Measurements from ENCODE around the gene SLC7A6OS. TPM values are rescaled to one million over a fixed set of nuclear protein-coding genes. Genes with fewer than 3 reads are reported as not detected.

SLC7A6OS gene
- polyA plus RNA-seq, 6 donors from 2014 or later, result 14.0 to 26.1 (median 17.7) TPM

GRCh38 chr16:68263559-68264127 lies 47.1 kb downstream of the SLC7A6OS start:
- Mint-ChIP-seq H3K27ac (peak overlapping the region; percentile 97 to 99 (median 98)), H3K4me3 (peak overlapping the region; percentile 88 to 98 (median 96)), H3K4me1 (peaks cover 30 to 54% (median 48%) of the 10 kb centered on the region in 3 donors), H3K27me3 (no peaks in the 10 kb centered on the region), H3K36me3 (no peaks in the 10 kb centered on the region), H3K9me3 (no peaks in the 10 kb centered on the region)
- DNase-seq (no peak), ATAC-seq (ENCODE audit: low read depth in 2 of 2) (no peak)

- Mint-ChIP-seq H3K27ac (peak overlapping the region in 1 of 6 donors; percentile 77), H3K36me3 (no peaks in the 10 kb centered on the region), H3K27me3 (no peaks in the 10 kb centered on the region), H3K4me3 (no peak overlapping the region), H3K9me3 (no peaks in the 10 kb centered on the region), H3K4me1 (peaks cover 26 to 48% (median 46%) of the 10 kb centered on the region in 3 donors)
- DNase-seq, result no peak
- no peak for ATAC-seq (ENCODE audit: low read depth in 2 of 2)
Observed at GRCh38 chr16:68259007-68259825, 51.5 kb downstream of the SLC7A6OS start.

GRCh38 chr16:68257906-68258800 lies 52.6 kb downstream of the SLC7A6OS start:
- ATAC-seq (ENCODE audit: low read depth in 2 of 2), result peak in 1 of 2 donors; percentile 3
- Mint-ChIP-seq H3K27me3 (no peaks in the 10 kb centered on the region), H3K4me3 (peak overlapping the region in 6 of 8 donors; percentile 3 to 66 (median 32)), H3K36me3 (no peaks in the 10 kb centered on the region), H3K4me1 (peaks cover 16 to 41% (median 36%) of the 10 kb centered on the region in 3 donors), H3K27ac (peak overlapping the region in 5 of 6 donors; percentile 49 to 93 (median 77)), H3K9me3 (no peaks in the 10 kb centered on the region)
- no peak for DNase-seq

DNA sequence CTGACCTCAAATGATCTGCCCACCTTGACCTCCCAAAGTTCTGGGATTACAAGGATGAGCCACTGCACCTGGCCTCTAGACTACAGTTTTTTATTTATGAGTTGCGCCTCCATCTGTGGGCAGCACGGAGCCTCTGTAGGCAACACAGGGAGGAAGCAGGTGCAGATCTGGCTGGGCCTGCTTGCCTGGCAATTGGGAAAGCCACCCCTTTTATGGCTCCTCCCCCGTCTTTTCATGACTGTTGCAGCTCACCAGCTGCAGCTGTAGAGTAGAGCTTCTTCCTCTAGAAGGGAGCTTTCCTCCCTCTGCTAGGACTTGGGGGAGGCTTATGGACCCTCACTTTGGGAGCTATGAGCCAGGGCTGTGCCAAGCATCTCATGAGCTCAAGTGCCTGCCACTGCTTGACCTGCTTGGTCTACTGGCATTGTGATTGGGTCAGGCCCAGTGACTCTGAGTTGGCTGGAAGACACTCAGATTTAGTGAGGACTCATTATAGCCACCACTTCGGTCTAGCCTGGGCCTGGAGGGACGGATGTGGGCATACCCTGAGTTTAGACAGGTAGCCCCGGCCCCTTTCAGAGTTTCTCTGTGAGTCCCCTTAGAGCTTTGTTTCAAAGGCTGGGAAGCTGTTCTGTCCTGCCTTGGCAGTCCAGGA lies 53.4 kb downstream of the SLC7A6OS start:
- ATAC-seq (ENCODE audit: low read depth in 2 of 2) (peak; percentile 91 to 95), DNase-seq (peak; percentile 58)
- Mint-ChIP-seq H3K9me3 (no peaks in the 10 kb centered on the region), H3K4me3 (peak overlapping the region in 5 of 8 donors; percentile 5 to 70 (median 28)), H3K27ac (peak overlapping the region in 5 of 6 donors; percentile 47 to 87 (median 51)), H3K27me3 (no peaks in the 10 kb centered on the region), H3K36me3 (no peaks in the 10 kb centered on the region), H3K4me1 (peaks cover 20 to 47% (median 40%) of the 10 kb centered on the region in 3 donors)

DNA sequence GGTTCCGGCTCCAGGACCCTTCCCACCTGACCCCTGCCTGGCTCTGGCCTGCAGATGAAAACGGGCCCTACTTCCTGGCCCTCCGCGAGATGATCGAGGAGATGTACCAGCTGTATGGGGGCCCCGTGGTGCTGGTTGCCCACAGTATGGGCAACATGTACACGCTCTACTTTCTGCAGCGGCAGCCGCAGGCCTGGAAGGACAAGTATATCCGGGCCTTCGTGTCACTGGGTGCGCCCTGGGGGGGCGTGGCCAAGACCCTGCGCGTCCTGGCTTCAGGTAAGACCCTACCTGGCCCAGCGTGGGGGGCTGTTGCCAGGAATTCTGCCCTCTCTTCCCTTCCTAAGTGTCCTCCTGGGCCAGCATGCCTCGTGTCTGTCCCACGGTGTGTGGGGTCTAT lies 55.0 kb downstream of the SLC7A6OS start:
- H3K9me3 Mint-ChIP-seq, result no peaks in the 10 kb centered on the region
- no peak overlapping the region for H3K4me3 Mint-ChIP-seq
- H3K27me3 Mint-ChIP-seq, result no peaks in the 10 kb centered on the region
- H3K36me3 Mint-ChIP-seq, result no peaks in the 10 kb centered on the region
- ATAC-seq (ENCODE audit: low read depth in 2 of 2), result no peak
- H3K4me1 Mint-ChIP-seq, result peaks cover 29 to 52% (median 48%) of the 10 kb centered on the region in 3 donors
- peak overlapping the region in 1 of 6 donors; percentile 79 for H3K27ac Mint-ChIP-seq
- no peak for DNase-seq

DNA sequence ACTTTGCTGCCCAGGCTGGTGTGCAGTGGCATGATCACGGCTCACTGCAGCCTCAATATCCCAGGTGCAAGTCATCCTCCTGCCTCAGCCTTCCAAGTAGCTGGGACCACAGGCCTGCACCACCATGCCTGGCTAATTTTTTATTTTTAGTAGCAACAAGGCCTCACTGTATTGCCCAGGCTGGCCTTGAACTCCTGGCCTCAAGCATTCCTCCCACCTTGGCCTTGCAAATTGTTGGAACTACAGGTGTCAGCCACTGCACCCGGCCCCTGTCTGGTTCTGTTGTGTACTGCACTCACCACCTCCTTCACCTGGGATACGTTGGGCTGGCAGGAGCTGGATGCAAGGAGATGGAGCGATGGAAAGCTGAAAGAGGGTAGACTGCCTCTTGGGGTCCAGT lies 57.0 kb downstream of the SLC7A6OS start:
- Mint-ChIP-seq H3K4me1 (peaks cover 28 to 52% (median 46%) of the 10 kb centered on the region in 3 donors), H3K27ac (peak overlapping the region in 3 of 6 donors; percentile 51 to 62 (median 54)), H3K4me3 (peak overlapping the region in 1 of 8 donors; percentile 35), H3K9me3 (no peaks in the 10 kb centered on the region), H3K36me3 (no peaks in the 10 kb centered on the region), H3K27me3 (no peaks in the 10 kb centered on the region)
- DNase-seq (no peak), ATAC-seq (ENCODE audit: low read depth in 2 of 2) (no peak)

DNA sequence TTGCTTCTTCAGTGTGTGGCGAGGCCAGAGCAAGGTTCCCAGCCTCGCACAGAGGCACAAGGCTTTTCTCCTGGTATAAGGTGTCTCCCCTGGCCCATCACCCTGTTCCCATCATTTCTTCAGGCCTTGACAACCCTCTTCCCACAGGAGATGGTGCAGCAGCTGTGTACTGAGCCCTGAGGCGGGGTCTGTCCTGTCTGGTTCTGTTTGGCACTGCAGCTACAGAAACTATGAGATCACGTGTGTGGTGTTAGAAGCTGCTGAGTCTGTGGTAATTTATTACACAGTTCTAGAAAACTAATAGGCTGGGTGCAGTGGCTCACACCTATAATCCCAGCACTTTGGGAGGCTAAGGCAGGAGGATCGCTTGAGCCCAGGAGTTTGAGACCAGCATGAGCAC lies 58.4 kb downstream of the SLC7A6OS start:
- DNase-seq, result no peak
- no peaks in the 10 kb centered on the region for H3K36me3 Mint-ChIP-seq
- ATAC-seq (ENCODE audit: low read depth in 2 of 2), result peak in 1 of 2 donors; percentile 15
- H3K27ac Mint-ChIP-seq, result peak overlapping the region in 5 of 6 donors; percentile 24 to 89 (median 79)
- peaks cover 24 to 46% (median 44%) of the 10 kb centered on the region in 3 donors for H3K4me1 Mint-ChIP-seq
- H3K9me3 Mint-ChIP-seq, result no peaks in the 10 kb centered on the region
- peak overlapping the region in 2 of 8 donors; percentile 58 to 66 for H3K4me3 Mint-ChIP-seq
- no peaks in the 10 kb centered on the region for H3K27me3 Mint-ChIP-seq

DNA sequence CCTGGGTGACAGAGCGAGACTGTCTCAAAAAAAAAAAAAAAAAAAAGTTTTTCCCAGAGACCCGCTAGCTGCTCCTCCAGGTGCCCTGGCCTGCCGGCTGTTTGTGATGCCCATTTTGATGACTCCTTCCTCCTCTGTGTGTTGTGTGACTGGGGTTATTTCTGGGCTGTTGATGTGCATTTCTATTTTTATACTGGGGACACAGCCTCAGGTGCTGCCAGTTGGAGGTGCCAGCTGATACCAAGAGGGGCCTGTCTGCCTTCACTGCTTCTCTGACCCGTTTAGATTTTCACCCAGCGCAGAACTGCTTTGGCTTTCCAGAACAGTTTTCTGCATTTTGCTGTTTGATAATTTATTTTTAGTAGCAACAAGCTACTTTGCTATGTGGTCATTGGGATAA lies 58.9 kb downstream of the SLC7A6OS start:
- H3K4me1 Mint-ChIP-seq, result peaks cover 24 to 46% (median 44%) of the 10 kb centered on the region in 3 donors
- H3K27ac Mint-ChIP-seq, result peak overlapping the region in 5 of 6 donors; percentile 28 to 89 (median 79)
- H3K27me3 Mint-ChIP-seq, result no peaks in the 10 kb centered on the region
- peak overlapping the region in 6 of 8 donors; percentile 5 to 73 (median 56) for H3K4me3 Mint-ChIP-seq
- H3K36me3 Mint-ChIP-seq, result no peaks in the 10 kb centered on the region
- peak; percentile 82 to 90 for ATAC-seq (ENCODE audit: low read depth in 2 of 2)
- no peak for DNase-seq
- H3K9me3 Mint-ChIP-seq, result no peaks in the 10 kb centered on the region

- peak overlapping the region in 1 of 6 donors; percentile 49 for H3K27ac Mint-ChIP-seq
- DNase-seq (no peak), ATAC-seq (ENCODE audit: low read depth in 2 of 2) (no peak)
- H3K4me3 Mint-ChIP-seq, result peak overlapping the region in 2 of 8 donors; percentile 12 to 54
- H3K4me1 Mint-ChIP-seq, result peaks cover 33 to 49% (median 48%) of the 10 kb centered on the region in 3 donors
- H3K27me3 Mint-ChIP-seq, result no peaks in the 10 kb centered on the region
- no peaks in the 10 kb centered on the region for H3K36me3 Mint-ChIP-seq
- no peaks in the 10 kb centered on the region for H3K9me3 Mint-ChIP-seq
Observed at GRCh38 chr16:68250951-68251350, 59.8 kb downstream of the SLC7A6OS start.

DNA sequence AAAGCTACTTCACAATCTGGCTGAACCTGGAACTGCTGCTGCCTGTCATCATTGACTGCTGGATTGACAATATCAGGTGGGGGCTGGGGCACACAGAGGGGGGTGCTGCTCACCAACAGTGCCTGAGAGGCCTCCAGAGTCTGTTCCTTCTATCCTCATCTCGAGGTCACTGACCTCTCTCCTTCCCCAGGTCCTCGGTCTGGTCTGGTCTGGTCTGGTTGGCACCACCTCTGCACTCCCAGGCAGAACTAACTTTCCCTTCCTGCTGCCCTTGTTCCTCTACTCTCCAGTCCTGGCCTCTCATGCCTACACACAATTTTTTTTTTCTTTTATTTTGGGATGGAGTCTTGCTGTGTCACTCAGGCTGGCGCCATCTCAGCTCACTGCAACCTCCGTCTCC lies 61.4 kb downstream of the SLC7A6OS start:
- peak overlapping the region in 1 of 6 donors; percentile 32 for H3K27ac Mint-ChIP-seq
- peaks cover 42 to 61% (median 59%) of the 10 kb centered on the region in 3 donors for H3K4me1 Mint-ChIP-seq
- H3K4me3 Mint-ChIP-seq, result peak overlapping the region in 2 of 8 donors; percentile 16 to 43
- H3K36me3 Mint-ChIP-seq, result peaks cover 0 to 3% of the 10 kb centered on the region in 2 donors
- H3K9me3 Mint-ChIP-seq, result no peaks in the 10 kb centered on the region
- no peak for ATAC-seq (ENCODE audit: low read depth in 2 of 2)
- no peak for DNase-seq
- H3K27me3 Mint-ChIP-seq, result no peaks in the 10 kb centered on the region

All from naive B cell (primary cell).